Measurements from ENCODE around the gene ABI3BP.

GRCh38 chr3:100766069-100766468 lies 227.2 kb downstream of the ABI3BP start:
- no peak for TF ChIP-seq CTCF (IDR thresholded peaks at IDR 0.05)
- TF ChIP-seq POLR2A (IDR thresholded peaks at IDR 0.05) = no peak
